ENCODE results near the gene FRZB. TPM values are rescaled to one million over a fixed set of nuclear protein-coding genes. Genes with fewer than 3 reads are reported as not detected.

Gene FRZB
- total RNA-seq, 1 donor from 2014 or later, result 90.8 TPM

DNA sequence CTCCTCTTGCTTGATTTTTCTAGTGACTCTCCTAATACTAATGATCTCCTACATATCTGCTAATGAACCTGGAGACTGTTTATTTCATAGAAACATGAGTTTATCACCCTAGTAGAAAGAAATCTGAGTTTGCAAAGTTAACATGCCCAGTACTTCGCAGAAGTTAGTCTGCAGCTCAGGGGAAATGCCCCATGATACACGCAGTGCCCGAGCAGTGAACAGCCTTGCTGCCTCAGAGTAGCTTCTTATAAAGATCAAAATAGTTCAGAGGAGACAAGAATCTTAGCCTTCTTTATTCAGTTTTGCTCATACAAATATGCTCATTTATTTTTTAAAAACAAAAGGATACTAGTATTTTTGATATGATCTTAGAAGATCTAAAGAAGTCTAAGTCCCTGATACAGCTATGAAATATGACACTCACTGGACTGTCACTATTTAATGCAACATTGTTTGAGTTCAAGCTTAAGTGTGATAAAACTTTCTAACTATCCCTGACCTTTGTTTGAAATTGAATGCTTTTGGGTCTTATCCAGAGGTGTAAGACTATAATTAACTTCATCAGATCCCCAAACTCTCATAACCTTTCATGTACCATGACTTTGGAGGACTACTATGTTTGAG lies 20.5 kb downstream of the FRZB start:
- Mint-ChIP-seq H3K9me3 (ENCODE audit: unreplicated experiment) (no peaks in the 10 kb centered on the region), H3K36me3 (ENCODE audit: low read depth, unreplicated experiment) (peaks cover 3% of the 10 kb centered on the region), H3K4me3 (ENCODE audit: unreplicated experiment) (no peak overlapping the region), H3K4me1 (ENCODE audit: unreplicated experiment) (peaks cover 6% of the 10 kb centered on the region), H3K27me3 (ENCODE audit: unreplicated experiment) (no peaks in the 10 kb centered on the region), H3K27ac (ENCODE audit: unreplicated experiment) (no peak overlapping the region)
- TF ChIP-seq, protein P1, sequence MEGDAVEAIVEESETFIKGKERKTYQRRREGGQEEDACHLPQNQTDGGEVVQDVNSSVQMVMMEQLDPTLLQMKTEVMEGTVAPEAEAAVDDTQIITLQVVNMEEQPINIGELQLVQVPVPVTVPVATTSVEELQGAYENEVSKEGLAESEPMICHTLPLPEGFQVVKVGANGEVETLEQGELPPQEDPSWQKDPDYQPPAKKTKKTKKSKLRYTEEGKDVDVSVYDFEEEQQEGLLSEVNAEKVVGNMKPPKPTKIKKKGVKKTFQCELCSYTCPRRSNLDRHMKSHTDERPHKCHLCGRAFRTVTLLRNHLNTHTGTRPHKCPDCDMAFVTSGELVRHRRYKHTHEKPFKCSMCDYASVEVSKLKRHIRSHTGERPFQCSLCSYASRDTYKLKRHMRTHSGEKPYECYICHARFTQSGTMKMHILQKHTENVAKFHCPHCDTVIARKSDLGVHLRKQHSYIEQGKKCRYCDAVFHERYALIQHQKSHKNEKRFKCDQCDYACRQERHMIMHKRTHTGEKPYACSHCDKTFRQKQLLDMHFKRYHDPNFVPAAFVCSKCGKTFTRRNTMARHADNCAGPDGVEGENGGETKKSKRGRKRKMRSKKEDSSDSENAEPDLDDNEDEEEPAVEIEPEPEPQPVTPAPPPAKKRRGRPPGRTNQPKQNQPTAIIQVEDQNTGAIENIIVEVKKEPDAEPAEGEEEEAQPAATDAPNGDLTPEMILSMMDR (IDR thresholded peaks at IDR 0.05; ENCODE audit: unreplicated experiment), result no peak
- DNase-seq (ENCODE audit: low spot score), result no peak

DNA sequence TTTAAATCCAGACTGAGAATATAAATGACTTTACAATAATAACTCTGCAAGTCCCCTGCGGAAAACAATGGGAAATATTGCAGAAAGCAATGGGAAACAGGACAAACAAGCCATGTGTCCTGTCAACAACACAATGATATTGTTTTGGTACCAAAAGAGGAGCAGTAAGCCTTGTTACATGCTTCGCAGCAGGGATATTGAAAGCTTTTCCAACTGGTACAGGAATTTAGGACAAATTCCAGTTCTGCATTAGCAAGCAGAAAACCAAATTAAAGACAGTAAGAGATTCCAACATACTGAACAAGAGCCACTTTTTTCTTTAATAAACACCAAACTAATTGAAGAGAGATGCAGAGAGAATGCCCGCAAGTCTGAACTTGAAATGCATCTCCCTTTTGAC lies 30.0 kb downstream of the FRZB start:
- Mint-ChIP-seq H3K9me3 (ENCODE audit: unreplicated experiment) (no peaks in the 10 kb centered on the region), H3K27me3 (ENCODE audit: unreplicated experiment) (no peaks in the 10 kb centered on the region), H3K36me3 (ENCODE audit: low read depth, unreplicated experiment) (peaks cover 23% of the 10 kb centered on the region), H3K27ac (ENCODE audit: unreplicated experiment) (no peak overlapping the region), H3K4me3 (ENCODE audit: unreplicated experiment) (no peak overlapping the region), H3K4me1 (ENCODE audit: unreplicated experiment) (peaks cover 36% of the 10 kb centered on the region)
- TF ChIP-seq, protein P1 (IDR thresholded peaks at IDR 0.05; ENCODE audit: unreplicated experiment), result no peak
- no peak for DNase-seq (ENCODE audit: low spot score)

DNA sequence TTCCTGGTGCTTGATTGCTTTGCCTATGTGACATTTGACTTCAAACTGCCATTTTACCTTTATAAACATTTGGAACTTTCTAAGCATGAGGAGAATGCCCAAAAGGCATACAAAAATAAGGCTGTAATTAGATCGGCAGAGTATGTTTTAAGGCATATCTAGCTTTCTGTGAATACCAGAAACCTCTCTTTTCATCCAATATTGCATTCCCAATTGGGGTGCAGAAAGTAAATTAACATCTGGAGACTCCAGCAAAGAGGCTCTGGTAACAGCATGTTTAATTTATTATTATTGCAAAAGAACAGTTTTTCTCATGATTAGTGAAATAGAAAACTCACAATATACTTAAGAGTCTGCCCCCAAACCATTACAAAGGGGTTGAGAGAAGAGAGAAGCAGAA lies 32.1 kb downstream of the FRZB start:
- DNase-seq (ENCODE audit: low spot score), result no peak
- Mint-ChIP-seq H3K4me1 (ENCODE audit: unreplicated experiment) (peaks cover 33% of the 10 kb centered on the region), H3K36me3 (ENCODE audit: low read depth, unreplicated experiment) (peaks cover 23% of the 10 kb centered on the region), H3K4me3 (ENCODE audit: unreplicated experiment) (no peak overlapping the region), H3K27ac (ENCODE audit: unreplicated experiment) (no peak overlapping the region), H3K27me3 (ENCODE audit: unreplicated experiment) (no peaks in the 10 kb centered on the region), H3K9me3 (ENCODE audit: unreplicated experiment) (no peaks in the 10 kb centered on the region)
- TF ChIP-seq, protein P1 (IDR thresholded peaks at IDR 0.05; ENCODE audit: unreplicated experiment), result no peak

DNA sequence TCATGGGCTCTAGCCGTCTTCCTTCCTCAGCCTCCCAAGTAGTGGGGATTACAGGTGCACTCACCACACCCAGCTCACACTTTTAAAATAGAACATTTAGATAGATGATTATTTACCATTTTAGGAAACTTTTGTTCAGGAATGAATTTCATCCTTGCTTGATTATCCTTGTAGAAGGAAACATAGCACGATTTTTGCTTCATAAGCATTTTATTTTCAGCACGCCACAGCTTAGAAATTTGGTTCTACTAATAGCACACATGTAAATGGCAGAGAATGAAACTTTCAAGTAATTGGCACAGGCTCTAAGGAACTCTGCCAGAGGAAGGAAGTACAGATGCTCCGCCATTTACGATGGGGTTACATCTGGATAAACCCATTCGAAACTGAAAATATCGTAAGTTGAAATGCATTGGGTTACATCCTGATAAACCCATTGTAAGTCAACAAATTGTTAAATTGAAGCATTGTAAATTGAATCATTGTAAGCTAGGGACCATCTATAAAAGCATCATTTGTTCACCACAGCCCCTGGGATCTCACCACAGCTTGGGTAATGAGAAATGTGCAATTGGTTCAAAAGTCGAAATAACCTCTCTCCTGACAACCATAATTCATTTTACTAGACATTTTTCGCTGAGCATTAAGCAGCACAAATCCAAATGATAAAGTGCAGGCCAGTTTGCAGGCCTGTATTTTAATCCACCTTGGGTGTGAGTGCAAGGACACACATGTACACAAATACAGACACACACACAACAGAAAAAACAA lies 33.2 kb downstream of the FRZB start:
- TF ChIP-seq, protein P1 (IDR thresholded peaks at IDR 0.05; ENCODE audit: unreplicated experiment), result no peak
- no peak for DNase-seq (ENCODE audit: low spot score)
- Mint-ChIP-seq H3K27ac (ENCODE audit: unreplicated experiment) (no peak overlapping the region), H3K4me1 (ENCODE audit: unreplicated experiment) (peaks cover 30% of the 10 kb centered on the region), H3K36me3 (ENCODE audit: low read depth, unreplicated experiment) (peaks cover 20% of the 10 kb centered on the region), H3K4me3 (ENCODE audit: unreplicated experiment) (no peak overlapping the region), H3K27me3 (ENCODE audit: unreplicated experiment) (no peaks in the 10 kb centered on the region), H3K9me3 (ENCODE audit: unreplicated experiment) (no peaks in the 10 kb centered on the region)

DNA sequence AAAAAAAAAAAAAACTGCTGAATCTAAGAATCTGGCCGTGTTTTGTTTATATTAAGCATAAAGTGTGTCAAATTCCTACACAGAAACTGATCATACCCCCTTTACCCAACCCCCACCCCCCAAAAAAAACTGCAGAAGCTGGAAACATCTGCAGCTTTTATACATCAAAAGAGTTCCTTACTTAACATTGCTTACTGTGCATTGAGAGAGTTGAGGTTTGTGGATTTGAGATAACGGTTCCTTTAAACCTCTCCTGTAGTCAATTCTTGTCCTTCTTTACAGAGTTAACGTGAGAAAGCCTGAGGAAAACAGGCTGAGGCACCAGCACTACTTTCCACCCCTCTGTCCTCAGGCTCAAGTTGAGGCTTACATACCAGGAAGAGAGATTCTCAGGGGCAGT lies 34.5 kb downstream of the FRZB start:
- no peaks in the 10 kb centered on the region for H3K9me3 Mint-ChIP-seq (ENCODE audit: unreplicated experiment)
- H3K36me3 Mint-ChIP-seq (ENCODE audit: low read depth, unreplicated experiment), result peaks cover 16% of the 10 kb centered on the region
- H3K27ac Mint-ChIP-seq (ENCODE audit: unreplicated experiment), result no peak overlapping the region
- no peak overlapping the region for H3K4me3 Mint-ChIP-seq (ENCODE audit: unreplicated experiment)
- TF ChIP-seq, protein P1 (IDR thresholded peaks at IDR 0.05; ENCODE audit: unreplicated experiment), result no peak
- peaks cover 20% of the 10 kb centered on the region for H3K4me1 Mint-ChIP-seq (ENCODE audit: unreplicated experiment)
- no peaks in the 10 kb centered on the region for H3K27me3 Mint-ChIP-seq (ENCODE audit: unreplicated experiment)
- no peak for DNase-seq (ENCODE audit: low spot score)
